GM23338 (cell line): Measurements from ENCODE around the gene CMBL. TPM values are rescaled to one million over a fixed set of nuclear protein-coding genes. Genes with fewer than 3 reads are reported as not detected.

ENCODE experiments used
- ATAC-seq: fragments of 200-7000 bp; cut with Tn5 transposase; 3 replicates; pipeline ENCODE4 v1.9.1; 2020
- DNase-seq: peaks from one replicate; pipeline ENCODE4 v3.0.0-alpha.2; 2015; ENCODE audit warnings: low spot score
- H2AFZ ChIP-seq: fragments of 200-600 bp; sonication (generic); 2 replicates; pipeline ENCODE4 v1.8.0; 2016; ENCODE audit warnings: antibody characterized with exemption, mild to moderate bottlenecking, moderate library complexity
- H3F3A ChIP-seq: fragments of 200-600 bp; sonication (generic); replicated peaks from 2 replicates; pipeline ENCODE4 v1.8.0; 2017; ENCODE audit warnings: antibody characterized with exemption, mixed run types, low read depth
- H3K27ac ChIP-seq: fragments of 200-600 bp; sonication (generic); 2 replicates; pipeline ENCODE4 v1.6.1; 2016; ENCODE audit warnings: low read depth
- H3K27me3 ChIP-seq: fragments of 200-600 bp; sonication (generic); 2 replicates; pipeline ENCODE4 v1.8.0; 2016; ENCODE audit warnings: mild to moderate bottlenecking, mixed run types, moderate library complexity; ENCODE audit not compliant: insufficient read depth
- H3K36me3 ChIP-seq: fragments of 200-600 bp; sonication (generic); 2 replicates; pipeline ENCODE4 v1.8.0; 2016; ENCODE audit warnings: mild to moderate bottlenecking; ENCODE audit not compliant: insufficient read depth
- H3K4me1 ChIP-seq: fragments of 200-600 bp; sonication (generic); 2 replicates; pipeline ENCODE4 v1.8.0; 2016; ENCODE audit warnings: mild to moderate bottlenecking, moderate library complexity; ENCODE audit not compliant: insufficient read depth
- H3K4me2 ChIP-seq: fragments of 200-600 bp; sonication (generic); 2 replicates; pipeline ENCODE4 v1.7.1; 2017; ENCODE audit warnings: mixed run types
- H3K4me3 ChIP-seq: fragments of 200-600 bp; sonication (generic); 2 replicates; pipeline ENCODE4 v1.6.1; 2016; ENCODE audit warnings: mixed run types
- H3K79me2 ChIP-seq: fragments of 200-600 bp; sonication (generic); replicated peaks from 2 replicates; pipeline ENCODE4 v1.8.0; 2017; ENCODE audit warnings: mild to moderate bottlenecking; ENCODE audit not compliant: insufficient read depth
- H3K9me2 ChIP-seq: fragments of 200-600 bp; sonication (generic); 2 replicates; pipeline ENCODE4 v1.8.0; 2017; ENCODE audit not compliant: insufficient read depth
- H4K20me1 ChIP-seq: fragments of 200-600 bp; sonication (generic); replicated peaks from 2 replicates; pipeline ENCODE4 v1.8.0; 2017; ENCODE audit warnings: mild to moderate bottlenecking; ENCODE audit not compliant: insufficient read depth
- H3K27ac Mint-ChIP-seq: 2 replicates; pipeline ENCODE4 v1.8.0; 2020; ENCODE audit warnings: inconsistent platforms, mild to moderate bottlenecking, moderate library complexity, mixed read lengths
- H3K27me3 Mint-ChIP-seq: 3 replicates; pipeline ENCODE4 v1.8.0; 2022; ENCODE audit warnings: low read depth, mild to moderate bottlenecking, moderate library complexity, mixed read lengths, inconsistent platforms; ENCODE audit not compliant: insufficient read depth, poor library complexity
- H3K36me3 Mint-ChIP-seq: 3 replicates; pipeline ENCODE4 v1.8.0; 2021; ENCODE audit warnings: low read depth, mild to moderate bottlenecking, inconsistent platforms, moderate library complexity, mixed read lengths
- H3K4me1 Mint-ChIP-seq: 3 replicates; pipeline ENCODE4 v1.8.0; 2020; ENCODE audit warnings: mild to moderate bottlenecking, inconsistent platforms, mixed read lengths
- H3K4me3 Mint-ChIP-seq: 3 replicates; pipeline ENCODE4 v1.8.0; 2021; ENCODE audit warnings: moderate library complexity, mild to moderate bottlenecking, inconsistent platforms, mixed read lengths
- H3K9me3 Mint-ChIP-seq: 3 replicates; pipeline ENCODE4 v1.8.0; 2020; ENCODE audit warnings: moderate library complexity, mild to moderate bottlenecking, inconsistent platforms, mixed read lengths
- EZH2 ChIP-seq: fragments of 200-600 bp; sonication (generic); IDR thresholded peaks from one replicate; pipeline ENCODE4 v1.8.0; 2017; ENCODE audit warnings: antibody characterized with exemption, mild to moderate bottlenecking, low read depth; ENCODE audit not compliant: unreplicated experiment
- NANOG ChIP-seq: IDR thresholded peaks from 2 replicates; pipeline ENCODE4 v1.6.1; 2016; ENCODE audit warnings: antibody characterized with exemption, borderline replicate concordance
- STAT1 ChIP-seq: IDR thresholded peaks from one replicate; pipeline ENCODE4 v1.6.1; 2016; ENCODE audit warnings: antibody characterized with exemption; ENCODE audit not compliant: unreplicated experiment
- ZNF114 ChIP-seq: fragments of 250-450 bp; sonication (Bioruptor Pico); IDR thresholded peaks from 2 replicates; pipeline ENCODE4 v1.5.0; 2020; ENCODE audit warnings: mild to moderate bottlenecking, moderate library complexity
- ZNF462 ChIP-seq: fragments of 250-450 bp; sonication (Bioruptor Pico); IDR thresholded peaks from 2 replicates; pipeline ENCODE4 v1.5.0; 2020; ENCODE audit warnings: mild to moderate bottlenecking, moderate library complexity
- polyA plus RNA-seq: library from polyadenylated mRNA; unstranded; fragments of >200 nt; fragmentation: Nextera tagmentation; extraction: Ambion mirVana; gene quantifications from 2 replicates; pipeline ENCODE4 v1.2.1, GENCODE V29; 2016
- total RNA-seq: library from RNA; depleted of rRNA; stranded (reverse); fragments of >200 nt; shearing (Covaris generic); gene quantifications from 2 replicates; pipeline ENCODE4 v1.2.3, GENCODE V29; 2014

CMBL gene
- total and polyA plus RNA-seq, 2 experiments from 2014 or later = 13.2 to 24.1 TPM

DNA sequence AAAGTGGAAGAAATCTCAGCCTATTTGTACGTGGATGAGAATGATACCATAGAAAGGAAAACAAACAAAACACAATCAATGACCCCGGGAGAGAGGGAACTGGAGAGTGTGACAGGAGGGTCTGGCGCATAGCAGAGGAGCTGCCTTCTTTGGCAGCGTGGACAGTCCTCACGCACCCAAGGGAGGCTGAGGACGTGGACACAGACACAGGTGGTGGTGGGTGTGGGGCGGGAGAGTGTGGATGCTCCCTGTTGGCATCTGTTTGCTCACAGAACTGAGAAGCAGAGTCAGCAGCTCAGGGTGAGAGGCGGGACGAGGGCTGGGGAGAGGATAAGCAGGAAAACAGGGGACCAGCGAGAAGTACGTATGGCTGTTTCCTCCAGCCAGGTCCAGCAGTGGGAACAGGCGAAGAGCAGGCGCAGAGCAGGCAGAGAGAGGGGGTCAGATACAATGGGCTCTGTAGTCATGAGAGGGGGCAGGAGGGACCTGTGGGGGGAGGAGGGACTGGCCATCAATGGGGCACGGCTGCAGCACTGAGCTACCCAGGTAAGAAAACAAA is 10.0 kb downstream of the CMBL start:
- Histone ChIP-seq H3K79me2 (peaks cover 9% of the 10 kb centered on the region), H3F3A (no peaks in the 10 kb centered on the region), H3K4me3 (no peak overlapping the region), H3K27me3 (no peaks in the 10 kb centered on the region), H3K4me1 (no peaks in the 10 kb centered on the region), H3K4me2 (no peak overlapping the region), H2AFZ (no peak overlapping the region), H3K9me2 (no peaks in the 10 kb centered on the region), H4K20me1 (peaks cover 6% of the 10 kb centered on the region; the same call in 1 of the 2 replicates), H3K36me3 (no peaks in the 10 kb centered on the region), H3K27ac (no peak overlapping the region)
- TF ChIP-seq ZNF462 (no peak), NANOG (no peak), STAT1 (no peak), EZH2 (no peak)
- Mint-ChIP-seq H3K4me3 (no peak overlapping the region), H3K9me3 (peaks cover 9% of the 10 kb centered on the region; the same call in 2 of the 3 replicates), H3K4me1 (peaks cover 10% of the 10 kb centered on the region), H3K36me3 (peaks cover 26% of the 10 kb centered on the region), H3K27ac (peak overlapping the region; percentile 65; the same call in 1 of the 2 replicates), H3K27me3 (peaks cover 6% of the 10 kb centered on the region)
- no peak for DNase-seq
- ATAC-seq = peak; percentile 57

DNA sequence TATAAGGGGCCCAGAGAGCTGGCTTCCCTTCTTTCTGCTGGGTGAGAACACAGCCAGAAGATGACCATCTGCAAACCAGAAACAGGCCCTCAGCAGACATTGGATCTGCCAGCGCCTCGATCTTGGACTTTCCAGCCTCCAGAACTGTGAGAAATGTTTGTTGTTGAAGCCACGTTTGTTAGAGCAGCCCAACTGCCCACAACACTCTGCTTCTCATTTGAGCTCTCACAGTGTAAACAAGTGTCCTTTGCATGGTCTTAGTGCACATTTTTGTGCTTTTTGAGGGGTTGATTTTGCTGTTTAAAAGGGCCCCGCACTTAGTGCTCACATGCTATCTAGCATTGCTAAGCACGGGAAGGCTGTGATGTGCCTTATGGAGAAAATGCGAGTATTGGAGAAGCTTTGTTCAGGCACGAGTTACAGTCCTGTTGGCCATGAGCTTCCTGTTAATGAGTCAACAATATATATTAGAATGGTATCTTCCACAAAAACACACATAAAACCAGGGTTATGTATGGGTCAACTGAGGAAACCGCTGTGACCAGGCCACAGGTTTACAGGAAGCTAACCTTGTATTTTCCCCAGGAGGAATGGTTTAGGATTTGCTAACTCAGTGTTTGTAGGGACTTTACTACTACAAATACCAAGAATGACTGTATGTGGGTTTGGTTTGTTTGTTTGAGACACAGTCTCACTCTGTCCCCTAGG is 11.9 kb downstream of the CMBL start:
- H3K9me2 ChIP-seq = no peaks in the 10 kb centered on the region
- peaks cover 4% of the 10 kb centered on the region; the same call in 1 of the 2 replicates for H3K79me2 ChIP-seq
- no peaks in the 10 kb centered on the region for H3K4me1 ChIP-seq
- H3K27ac Mint-ChIP-seq = no peak overlapping the region
- peaks cover 9% of the 10 kb centered on the region; the same call in 2 of the 3 replicates for H3K9me3 Mint-ChIP-seq
- ATAC-seq (no peak), DNase-seq (no peak)
- no peaks in the 10 kb centered on the region for H3K36me3 ChIP-seq
- H3K4me3 ChIP-seq = no peak overlapping the region
- H3K4me3 Mint-ChIP-seq = no peak overlapping the region
- no peak overlapping the region for H3K27ac ChIP-seq
- peaks cover 32% of the 10 kb centered on the region for H3K36me3 Mint-ChIP-seq
- H2AFZ ChIP-seq = no peak overlapping the region
- peaks cover 8% of the 10 kb centered on the region for H3K27me3 Mint-ChIP-seq
- no peaks in the 10 kb centered on the region for H3K27me3 ChIP-seq
- H3F3A ChIP-seq = 0 out of 2 replicates have a peak, but pooled peaks cover 2% of the 10 kb centered on the region
- H4K20me1 ChIP-seq = peaks cover under 1% of the 10 kb centered on the region; the same call in 1 of the 2 replicates
- no peak overlapping the region for H3K4me2 ChIP-seq
- peaks cover 16% of the 10 kb centered on the region for H3K4me1 Mint-ChIP-seq
- no peak for TF ChIP-seq ZNF114 (CRISPR knock-in tag)
- no peak for TF ChIP-seq NANOG
